HG03060 (cell line): ENCODE data around the gene MYL11.

Source experiments
- ATAC-seq: cut with Tn5 transposase; IDR thresholded peaks from one replicate; pipeline ENCODE4 v1.9.1; 2021; ENCODE audit warnings: low read depth, moderate number of reproducible peaks; ENCODE audit not compliant: unreplicated experiment

MYL11 gene

DNA sequence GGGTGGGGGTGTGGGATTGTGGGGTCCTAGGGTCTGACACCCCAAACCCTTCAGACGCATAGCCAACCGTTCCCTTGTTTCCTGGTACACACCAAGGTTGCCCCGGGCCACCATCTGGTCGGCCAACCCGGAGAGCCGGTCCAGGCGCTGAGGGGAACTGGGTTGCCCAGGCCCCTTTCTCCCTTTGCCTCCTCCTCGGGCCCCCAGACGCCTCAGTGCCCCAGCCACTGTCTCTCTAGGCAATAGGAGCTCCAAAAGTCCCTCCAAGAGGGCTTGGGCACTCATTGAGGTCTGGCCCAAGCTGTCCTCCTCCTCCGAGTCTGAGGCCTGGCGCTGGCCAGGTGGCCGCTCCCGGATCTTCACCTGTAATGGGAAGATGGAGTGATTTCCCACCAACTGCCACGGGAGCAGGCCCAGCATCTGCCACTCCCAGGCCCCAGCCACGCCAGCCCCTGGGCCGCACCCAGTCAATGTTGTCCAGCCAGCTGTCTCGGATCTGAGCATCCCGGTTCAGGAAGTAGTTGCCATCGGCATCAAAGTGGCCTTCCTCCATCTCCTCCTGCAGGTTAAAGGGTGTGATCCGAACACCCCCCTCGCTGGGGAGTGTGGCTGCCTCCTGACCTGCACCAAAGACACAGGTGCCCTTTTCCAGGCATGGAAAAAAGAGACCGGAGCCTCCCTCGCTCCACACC, 21.0 kb upstream of the MYL11 start:
- ATAC-seq = no peak

DNA sequence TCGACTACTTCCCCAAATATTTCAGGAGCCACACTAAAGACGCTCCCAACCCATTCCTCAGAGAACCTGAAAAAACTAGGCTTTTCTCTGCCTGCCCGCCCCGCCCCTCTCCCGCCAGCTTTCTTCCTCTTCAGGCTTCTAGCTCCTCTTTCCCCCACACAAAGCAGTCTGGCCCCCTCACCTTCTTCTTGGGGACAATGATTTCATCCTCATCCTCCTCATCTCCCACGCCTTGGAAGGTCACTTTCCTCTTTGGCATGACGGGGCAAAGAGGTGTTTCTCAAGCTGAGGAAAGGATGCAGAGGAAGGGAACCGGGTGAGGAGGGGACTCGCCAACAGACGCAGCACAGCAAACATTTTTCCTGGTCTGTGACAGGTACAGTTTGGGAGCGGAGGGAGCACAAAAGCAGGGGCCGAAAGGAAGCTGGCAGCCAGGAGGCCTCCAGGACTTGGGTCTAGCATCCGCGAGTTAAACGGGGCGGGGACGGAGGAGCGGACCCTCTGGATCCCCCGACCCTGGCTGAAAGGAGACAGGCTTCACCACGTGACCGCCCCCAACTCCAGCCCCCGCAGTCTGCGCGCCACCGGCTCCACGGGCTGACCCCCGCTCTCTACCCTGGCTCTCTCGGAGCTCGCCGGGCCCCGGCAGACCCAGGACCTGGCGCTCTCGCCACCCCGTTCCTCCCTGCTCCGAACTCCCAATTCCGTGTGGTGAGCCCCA, 20.0 kb upstream of the MYL11 start:
- ATAC-seq = no peak

DNA sequence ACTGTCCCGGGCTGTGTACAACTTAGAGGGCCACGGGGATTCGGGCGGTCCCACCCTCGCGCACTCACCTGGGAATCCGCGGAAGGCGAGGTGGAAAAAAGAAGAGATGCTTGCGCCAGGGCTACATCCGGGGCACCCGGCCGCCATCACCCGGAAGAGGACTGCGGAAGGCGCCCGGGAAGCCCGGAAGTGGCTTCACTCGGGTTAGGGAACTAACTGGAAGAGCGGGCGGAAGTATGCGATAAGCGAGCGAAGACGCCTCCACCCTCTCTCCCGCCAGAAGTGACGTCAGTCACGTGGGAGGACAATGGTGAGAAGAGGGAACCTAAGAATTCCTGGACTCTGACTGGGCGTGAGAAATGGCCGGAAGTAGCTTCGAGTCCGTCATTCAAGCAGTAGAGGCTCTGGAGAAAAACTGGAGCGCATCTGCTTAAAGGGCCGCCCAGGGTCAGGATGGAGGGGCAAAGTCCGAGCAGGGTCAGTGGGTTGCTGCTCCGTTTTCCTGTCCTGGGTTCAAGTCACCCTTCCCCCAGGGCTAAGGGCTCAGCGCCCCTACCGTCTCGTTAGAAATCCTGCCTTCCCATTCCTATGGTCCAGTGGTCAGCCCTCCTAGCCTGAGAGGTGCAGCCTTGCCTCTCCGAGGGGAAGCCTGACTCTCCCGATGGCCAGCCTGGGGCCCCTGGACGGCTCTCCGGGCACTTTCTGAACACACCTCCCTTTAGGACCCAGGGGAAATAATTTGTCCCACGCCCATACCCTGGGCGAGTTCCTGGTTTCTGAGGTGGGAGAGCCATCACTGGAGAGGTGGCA, 19.3 kb upstream of the MYL11 start, which contains the start of gene CD2BP2:
Gene CD2BP2 (minus strand): TSS at position 165 of the 810 bp plus-strand sequence. CDS start 627 bp downstream, outside the sequence.
- ATAC-seq = no peak

DNA sequence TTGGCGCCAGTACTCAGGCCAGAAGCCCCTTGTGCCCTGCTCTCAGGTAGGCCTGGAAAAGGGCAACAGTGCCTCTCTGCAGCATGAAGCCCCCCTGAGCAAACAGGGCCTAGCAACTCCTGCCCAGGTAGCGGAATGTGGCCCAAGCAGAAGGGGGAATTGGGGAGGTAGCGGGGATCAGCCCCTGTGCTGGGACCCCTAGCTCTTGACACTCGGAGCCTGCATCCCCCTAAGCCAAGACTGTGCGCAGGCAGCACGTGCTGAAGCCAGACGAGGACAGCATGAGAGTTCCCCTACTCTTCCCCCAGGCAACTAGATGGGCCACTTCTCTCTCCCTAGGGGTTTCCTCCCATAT, 18.7 kb upstream of the MYL11 start:
- ATAC-seq = no peak

DNA sequence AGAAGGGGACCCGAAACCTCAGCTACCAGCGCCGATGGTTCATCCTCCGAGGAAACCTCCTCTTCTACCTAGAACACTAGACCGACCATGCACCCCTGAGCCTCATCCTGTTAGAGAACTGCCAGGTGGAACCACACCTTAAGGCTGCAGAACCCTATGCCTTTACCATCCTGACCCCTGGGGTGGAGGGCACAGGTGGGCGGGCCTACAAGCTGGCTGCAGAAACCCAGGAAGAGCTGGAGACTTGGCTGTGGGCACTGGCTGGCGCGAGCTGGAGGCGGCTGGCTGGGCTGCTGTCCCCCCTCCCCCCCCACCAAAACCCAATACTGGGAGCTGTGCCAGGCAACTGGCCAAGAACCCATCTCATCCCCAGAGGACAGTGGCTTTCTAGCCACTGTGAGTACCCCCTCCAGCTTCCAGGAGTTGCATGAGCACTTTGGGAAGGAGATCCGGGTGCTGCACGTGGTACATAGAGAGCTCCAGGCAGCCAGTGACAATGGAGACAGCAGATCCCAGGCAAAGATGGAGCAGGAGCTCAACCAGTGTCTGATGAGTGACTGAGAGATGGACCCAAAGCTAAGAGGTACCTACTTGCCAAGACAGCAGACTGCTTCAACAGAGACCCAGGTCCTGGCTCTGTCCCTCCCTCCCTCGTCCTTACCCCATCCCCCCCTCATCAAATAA, 18.1 kb upstream of the MYL11 start:
- ATAC-seq = no peak

DNA sequence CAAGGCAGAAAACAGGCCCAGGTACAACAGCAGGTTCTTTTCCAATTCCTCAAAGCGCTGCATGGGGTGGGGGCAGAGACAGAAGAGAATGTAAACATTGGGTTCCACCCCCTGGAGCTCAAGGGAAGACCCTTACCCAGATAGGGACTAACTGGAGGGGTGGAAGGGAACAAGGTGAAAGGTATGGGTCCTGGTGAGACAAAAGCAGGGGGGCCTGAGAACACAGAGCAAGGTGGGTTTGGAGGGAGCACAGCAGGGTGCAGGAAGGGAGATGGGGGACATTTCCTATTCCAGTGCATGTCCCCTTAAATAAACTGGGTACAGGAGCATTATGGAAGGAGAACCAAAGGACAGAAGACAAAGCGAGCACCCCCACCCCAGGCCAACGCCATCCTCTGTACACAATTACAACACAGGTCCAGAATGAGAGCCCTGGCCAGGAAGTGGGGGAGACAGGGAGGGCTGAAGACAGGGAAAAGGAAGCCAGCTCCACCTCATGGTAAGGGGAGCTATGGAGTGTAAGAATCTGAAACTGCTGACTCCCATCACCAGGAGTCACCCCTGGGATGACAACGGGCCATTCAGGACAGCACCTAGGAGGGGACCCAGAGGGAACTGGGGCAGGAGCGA, 17.4 kb upstream of the MYL11 start:
- no peak for ATAC-seq

DNA sequence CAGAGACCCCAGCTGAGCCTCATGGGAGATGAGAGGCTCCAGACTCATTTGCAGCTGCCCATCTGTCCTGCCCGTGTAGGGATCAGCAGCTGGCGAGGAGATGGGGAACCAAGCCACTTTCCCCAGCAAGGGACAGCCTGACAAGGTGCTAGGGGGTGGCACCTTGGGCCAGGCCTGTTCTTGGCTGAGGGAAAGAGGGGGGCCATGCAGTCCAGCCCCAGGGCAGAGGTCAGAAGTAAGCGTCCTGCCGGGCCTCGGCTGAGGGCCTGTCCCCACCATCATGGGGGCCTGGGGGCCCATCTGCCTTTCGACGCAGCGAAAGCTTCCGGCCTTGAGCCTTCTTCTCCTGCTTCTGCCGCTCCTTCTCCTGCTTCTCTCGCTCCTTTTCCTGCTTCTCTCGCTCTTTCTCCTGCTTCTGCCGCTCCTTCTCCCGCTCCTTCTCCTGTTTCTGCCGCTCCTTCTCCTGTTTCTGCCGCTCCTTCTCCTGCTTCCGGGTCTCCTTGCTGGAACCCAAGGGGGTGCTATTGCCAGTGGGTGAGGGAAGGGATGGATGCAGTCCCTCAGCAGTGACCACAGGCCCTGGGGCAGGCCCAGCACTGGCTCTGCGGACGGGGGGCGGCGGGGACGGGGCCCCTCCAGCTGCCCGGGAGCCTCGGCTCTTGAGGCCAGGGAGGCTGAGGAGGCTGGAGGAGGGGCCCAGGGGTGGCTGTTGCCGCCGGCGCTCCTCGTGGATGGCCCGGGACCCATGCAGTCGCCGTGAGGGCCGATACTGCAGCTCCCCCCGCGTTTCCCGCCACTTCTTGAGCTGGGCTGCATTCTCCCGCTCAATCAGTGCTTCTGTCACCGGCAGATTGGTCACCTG, 16.7 kb upstream of the MYL11 start:
- no peak for ATAC-seq

DNA sequence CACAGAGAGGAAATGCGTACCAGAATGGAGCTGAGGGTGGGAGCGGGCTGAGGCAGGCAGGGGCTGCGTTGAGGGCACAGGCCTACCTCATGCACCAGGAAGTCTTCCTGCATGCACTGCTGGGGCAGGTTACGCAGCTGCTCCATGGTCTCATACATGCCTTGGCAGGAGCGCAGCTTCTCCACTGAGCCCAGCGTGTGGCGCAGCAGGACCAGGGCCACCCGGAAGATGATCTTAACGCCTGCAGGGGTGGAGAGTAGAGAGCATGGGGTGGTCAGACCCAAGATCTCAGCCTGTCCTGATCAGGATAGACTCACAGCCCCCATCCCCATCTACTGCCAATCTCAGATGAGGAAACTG, 16.0 kb upstream of the MYL11 start:
- ATAC-seq = no peak

DNA sequence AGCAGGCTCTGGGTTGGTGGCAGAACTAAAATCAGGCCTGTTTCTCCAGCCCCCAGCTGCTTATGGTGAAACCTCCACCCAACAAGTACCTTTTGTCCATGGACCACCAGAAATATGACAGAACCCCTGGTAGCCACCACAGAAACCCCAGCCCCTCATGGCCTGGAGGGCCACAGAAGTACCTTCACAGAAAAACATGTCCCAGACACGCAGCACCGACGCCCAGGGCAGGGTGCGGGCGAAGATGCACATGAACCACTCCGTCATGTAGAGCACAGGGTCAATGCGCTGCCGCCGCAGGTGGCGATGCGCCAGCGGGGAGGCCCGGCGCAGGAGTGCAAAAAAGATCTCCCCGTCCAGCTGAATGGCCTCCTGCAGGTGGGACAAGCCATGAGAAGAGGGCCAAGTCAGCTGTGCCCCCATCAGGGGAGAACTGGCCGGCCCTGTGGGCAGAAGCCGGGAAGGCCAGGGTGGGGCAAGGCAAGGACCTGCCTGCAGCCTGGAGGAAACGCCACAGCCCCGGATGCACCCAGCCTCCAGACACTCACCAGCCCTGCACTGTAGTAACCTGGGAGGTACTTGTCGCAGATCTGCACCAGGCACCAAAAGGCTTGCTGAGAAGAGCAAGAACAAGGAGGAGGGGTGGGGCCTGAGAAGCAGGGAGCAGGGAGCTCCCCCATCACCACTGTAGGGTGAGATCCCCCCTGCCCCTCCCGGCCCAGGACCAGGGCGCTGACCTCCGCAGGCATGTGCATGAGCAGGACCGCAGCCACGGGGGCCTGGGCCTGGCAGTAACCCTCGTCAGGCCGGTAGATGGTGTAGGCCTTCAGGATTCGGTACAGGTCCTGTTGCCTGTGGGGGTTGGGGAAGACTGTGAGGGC, 15.4 kb upstream of the MYL11 start:
- ATAC-seq = no peak

DNA sequence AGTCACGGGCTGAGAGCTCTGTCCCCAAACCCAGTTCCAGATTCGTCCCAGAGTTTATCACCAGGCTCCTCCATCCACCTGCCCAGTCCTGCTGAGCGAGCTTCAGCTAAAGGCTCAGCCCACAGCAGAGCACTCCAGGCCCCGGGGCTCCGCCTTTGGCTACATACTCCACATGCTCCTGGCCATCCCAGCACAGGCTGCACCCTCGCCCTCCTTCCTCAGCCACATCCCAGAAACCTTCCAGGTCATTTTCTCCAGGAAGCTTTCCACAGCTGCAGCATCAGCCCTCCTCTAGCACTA, 14.8 kb upstream of the MYL11 start:
- no peak for ATAC-seq

DNA sequence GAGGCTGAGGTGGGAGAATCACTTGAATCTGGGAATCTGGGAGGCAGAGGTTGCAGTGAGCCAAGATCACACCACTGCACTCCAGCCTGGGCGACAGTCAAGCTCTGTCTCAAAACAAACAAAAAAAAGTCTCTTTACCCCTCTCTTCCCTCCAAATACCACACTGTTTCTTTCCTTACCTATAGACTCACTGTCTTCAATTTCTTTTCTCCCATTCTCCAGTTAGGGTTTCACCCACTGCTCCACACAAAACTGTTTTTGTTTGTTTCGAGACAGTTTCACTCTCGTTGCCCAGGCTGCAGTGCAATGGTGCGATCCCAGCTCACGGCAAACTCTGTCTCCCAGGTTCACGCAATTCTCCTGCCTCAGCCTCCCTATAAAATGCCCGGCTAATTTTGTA, 13.4 kb upstream of the MYL11 start:
- no peak for ATAC-seq

DNA sequence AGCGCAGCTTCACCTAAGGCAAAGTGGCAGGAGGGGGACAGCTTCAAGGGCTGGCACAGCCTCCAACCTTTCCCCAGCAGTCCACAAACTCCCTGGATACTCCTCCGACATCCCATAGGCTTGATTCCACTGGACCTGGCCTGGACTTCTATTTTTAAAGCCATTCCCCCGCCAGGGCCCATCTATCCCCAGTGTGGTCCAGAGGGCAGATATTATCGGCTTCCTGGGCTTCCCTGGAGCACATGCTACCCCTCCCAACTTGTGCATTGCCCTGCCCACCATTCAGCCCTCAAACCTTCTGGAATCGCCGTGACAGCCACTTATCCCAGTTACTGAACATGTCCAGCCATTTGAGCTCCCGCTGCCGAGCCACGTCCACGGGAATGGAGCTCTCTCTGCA, 9.4 kb upstream of the MYL11 start:
- no peak for ATAC-seq

DNA sequence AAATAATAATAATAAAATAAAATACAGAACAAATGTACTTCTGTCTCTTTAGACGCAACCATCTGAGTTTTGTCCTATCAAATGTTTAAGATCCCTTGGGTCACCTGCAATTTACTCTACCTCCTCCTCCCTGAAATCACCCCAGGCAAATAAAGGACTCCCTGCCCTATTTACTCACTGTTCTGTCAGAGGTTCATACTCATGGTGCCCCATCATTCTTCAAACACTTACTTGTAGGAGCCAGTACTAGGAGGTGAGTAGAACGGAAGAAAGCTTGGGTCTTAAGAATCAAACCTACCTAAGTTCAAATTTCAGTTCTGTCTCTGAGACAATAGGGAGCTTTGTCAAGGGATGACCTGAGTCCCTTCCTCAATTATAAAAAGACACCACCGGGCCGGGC, 8.1 kb upstream of the MYL11 start:
- no peak for ATAC-seq

DNA sequence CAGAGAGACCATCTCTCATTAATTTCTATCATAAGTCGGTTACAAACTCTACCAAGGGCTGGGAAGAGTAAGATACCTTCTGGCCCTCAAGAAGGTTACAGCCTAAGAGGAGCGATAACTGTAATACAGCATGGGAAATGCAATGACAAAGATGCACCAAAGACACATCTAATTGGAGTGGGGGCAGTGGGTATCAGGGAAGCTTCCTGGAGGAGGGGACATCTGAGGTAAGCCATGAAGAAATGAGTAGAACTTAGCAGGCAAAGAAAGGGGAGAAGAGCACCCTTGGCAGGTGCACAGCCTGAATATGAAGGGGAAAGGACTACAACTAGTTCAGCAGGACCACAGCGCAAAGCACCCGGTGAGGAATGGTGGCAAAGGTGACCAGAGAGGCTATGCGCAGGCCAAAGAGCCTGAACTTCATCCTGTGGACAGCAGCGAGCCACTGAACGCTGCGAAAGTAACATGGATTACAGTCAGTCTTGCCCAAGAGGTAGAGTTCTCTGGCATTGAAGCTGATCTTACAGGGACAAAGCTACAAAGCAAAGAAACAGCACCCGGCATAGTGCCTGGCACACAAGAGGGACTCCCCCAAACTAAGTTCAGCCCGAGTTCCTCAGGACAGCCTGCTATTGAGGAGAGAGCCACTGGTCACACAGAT, 7.1 kb upstream of the MYL11 start:
- no peak for ATAC-seq

DNA sequence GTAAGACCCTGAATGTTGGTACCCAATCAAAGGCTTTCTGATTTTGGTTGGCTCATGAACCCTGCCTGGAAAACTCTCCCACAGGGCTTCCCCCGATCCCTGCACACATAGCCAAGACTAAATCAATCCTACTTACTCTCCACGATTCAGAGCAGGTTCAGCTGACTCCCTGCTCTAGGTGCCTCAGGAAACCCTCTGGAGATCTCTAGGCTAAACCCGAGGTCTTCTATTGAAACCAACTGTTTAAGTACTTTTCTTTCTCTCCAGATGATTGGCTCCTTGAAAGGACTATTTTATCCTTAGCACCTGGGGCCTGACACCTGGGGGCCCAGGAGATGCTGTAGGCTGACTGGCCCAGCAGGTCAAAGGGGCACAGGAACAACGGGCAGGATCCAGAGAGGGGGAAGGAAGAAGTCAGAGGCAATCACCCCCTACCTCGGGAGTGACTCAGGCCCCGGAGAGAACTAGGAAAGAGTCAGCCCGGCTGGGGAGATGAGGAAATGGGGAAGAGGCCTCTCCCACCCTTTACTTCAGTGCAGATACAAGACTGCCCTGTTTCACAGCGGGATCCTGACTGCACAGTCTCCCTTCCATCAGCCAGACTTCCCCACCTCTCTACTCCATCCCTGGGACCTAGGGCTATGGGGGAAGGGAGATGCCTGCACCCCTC, 6.3 kb upstream of the MYL11 start:
- ATAC-seq = no peak

DNA sequence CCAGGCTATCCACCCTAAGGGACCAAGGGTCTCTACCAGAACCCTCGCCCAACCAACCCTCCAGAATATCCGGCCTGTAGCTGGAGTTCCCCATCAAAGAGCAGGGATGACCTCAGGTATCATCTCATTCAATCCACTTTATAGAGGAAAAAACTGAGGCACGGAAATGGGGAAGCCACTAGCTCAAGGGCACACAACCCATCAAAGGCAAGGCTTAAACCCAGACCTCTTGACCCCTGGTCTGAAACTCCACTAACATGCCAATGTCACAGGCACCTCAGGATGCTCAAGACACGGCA, 5.9 kb upstream of the MYL11 start:
- no peak for ATAC-seq

DNA sequence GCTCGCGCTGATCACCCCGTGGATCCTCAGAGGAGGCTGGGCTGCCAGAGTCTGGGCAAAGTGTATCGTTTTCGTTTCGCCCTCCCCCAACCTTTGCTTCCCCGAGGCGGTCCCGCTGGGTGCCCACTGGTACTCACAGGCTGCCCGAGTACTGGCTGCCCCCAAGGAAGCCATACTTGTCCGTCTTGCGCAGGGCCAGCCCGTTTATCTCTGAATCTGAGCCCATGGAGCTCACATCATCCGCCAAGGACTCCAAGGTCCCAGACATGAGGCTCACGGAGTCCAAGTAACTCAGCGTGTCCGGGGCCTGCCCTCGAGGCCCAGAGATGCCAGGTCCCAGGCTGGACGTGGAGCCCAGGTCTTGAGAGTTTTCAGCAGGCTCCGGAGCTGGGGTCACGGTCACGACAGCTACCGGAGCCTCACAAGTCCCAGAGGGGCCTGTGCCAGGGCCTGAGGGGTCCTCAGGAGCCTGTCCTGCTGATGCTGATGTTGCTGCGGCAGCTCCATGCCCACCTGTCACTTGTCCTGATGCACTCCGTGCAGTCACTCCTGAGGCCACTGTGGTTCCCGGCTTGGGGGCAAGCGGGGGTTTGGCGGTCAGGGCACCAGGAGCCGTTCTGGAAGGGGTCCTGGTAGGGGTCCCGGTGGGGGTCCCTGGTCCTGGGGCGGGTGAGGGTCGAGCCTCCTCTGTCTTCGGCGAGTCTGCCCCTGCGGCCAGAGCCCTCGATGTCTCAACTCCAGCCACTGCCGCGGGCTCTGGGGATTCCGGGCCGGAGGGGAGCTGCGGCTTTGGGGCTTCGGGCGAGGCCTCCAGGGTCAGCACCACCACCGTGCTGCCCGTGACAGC, 5.3 kb upstream of the MYL11 start:
- ATAC-seq = no peak
